ENCODE measurements around the gene CASP5.
A peak's percentile ranks its signal among the peaks of the same experiment; 100 is the strongest.

- no peak for TF ChIP-seq JUND (IDR thresholded peaks at IDR 0.05)
- no peak for TF ChIP-seq CTCF (IDR thresholded peaks at IDR 0.05; ENCODE audit: low read depth, low read length, missing input control)
- no peak for TF ChIP-seq TAF1 (conservative IDR thresholded peaks at IDR 0.05)
- no peak for TF ChIP-seq SP1 (IDR thresholded peaks at IDR 0.05)
- TF ChIP-seq, protein P1, sequence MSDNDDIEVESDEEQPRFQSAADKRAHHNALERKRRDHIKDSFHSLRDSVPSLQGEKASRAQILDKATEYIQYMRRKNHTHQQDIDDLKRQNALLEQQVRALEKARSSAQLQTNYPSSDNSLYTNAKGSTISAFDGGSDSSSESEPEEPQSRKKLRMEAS (IDR thresholded peaks at IDR 0.05) = no peak
- TF ChIP-seq YY1 (IDR thresholded peaks at IDR 0.05) = peak; percentile 54
- TF ChIP-seq EGR1 (IDR thresholded peaks at IDR 0.05; ENCODE audit: low read depth in 2 of 2) = no peak
- TF ChIP-seq, protein P2, sequence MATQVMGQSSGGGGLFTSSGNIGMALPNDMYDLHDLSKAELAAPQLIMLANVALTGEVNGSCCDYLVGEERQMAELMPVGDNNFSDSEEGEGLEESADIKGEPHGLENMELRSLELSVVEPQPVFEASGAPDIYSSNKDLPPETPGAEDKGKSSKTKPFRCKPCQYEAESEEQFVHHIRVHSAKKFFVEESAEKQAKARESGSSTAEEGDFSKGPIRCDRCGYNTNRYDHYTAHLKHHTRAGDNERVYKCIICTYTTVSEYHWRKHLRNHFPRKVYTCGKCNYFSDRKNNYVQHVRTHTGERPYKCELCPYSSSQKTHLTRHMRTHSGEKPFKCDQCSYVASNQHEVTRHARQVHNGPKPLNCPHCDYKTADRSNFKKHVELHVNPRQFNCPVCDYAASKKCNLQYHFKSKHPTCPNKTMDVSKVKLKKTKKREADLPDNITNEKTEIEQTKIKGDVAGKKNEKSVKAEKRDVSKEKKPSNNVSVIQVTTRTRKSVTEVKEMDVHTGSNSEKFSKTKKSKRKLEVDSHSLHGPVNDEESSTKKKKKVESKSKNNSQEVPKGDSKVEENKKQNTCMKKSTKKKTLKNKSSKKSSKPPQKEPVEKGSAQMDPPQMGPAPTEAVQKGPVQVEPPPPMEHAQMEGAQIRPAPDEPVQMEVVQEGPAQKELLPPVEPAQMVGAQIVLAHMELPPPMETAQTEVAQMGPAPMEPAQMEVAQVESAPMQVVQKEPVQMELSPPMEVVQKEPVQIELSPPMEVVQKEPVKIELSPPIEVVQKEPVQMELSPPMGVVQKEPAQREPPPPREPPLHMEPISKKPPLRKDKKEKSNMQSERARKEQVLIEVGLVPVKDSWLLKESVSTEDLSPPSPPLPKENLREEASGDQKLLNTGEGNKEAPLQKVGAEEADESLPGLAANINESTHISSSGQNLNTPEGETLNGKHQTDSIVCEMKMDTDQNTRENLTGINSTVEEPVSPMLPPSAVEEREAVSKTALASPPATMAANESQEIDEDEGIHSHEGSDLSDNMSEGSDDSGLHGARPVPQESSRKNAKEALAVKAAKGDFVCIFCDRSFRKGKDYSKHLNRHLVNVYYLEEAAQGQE (IDR thresholded peaks at IDR 0.05) = no peak
- TF ChIP-seq RAD21 (IDR thresholded peaks at IDR 0.05) = no peak
- TF ChIP-seq, protein P3, sequence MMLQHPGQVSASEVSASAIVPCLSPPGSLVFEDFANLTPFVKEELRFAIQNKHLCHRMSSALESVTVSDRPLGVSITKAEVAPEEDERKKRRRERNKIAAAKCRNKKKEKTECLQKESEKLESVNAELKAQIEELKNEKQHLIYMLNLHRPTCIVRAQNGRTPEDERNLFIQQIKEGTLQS (IDR thresholded peaks at IDR 0.05) = no peak
- peak in 1 of 2 donors; percentile 5 for TF ChIP-seq GABPA (IDR thresholded peaks at IDR 0.05 in 1 of 2, conservative IDR thresholded peaks at IDR 0.05 in 1 of 2)
These were observed 53.9 kb downstream of the CASP5 start for GRCh38 chr11:104968856-104969776.
